ENCODE data around the gene GLB1L.

- TF ChIP-seq CTCF (IDR thresholded peaks at IDR 0.05) (no peak), POLR2AphosphoS5 (IDR thresholded peaks at IDR 0.05; ENCODE audit: insufficient read depth in 1 of 2, low read depth in 1 of 2) (no peak)
Observed at GRCh38 chr2:219285373-219285735, 40.1 kb upstream of the GLB1L start.

Measured in vagina (tissue), 2 donors.